Bronchial epithelial cell (primary cell): ENCODE measurements around the gene EPHB2. TPM values are rescaled to one million over a fixed set of nuclear protein-coding genes. Genes with fewer than 3 reads are reported as not detected.
A peak's percentile ranks its signal among the peaks of the same experiment; 100 is the strongest.

Experiments used
- DNase-seq: peaks from one replicate; pipeline ENCODE4 v3.0.0-alpha.2; 2010; ENCODE audit warnings: low read depth
- FAIRE-seq: peaks from 2 replicates; lab custom pipeline; 2011; peaks lifted over from hg19 to GRCh38; lab: Jason Lieb, UNC
- H3K27me3 ChIP-seq: 2 replicates; pipeline ENCODE4 v1.5.1; 2011; ENCODE audit warnings: low read length; ENCODE audit not compliant: control insufficient read depth, insufficient read depth
- H3K36me3 ChIP-seq: 2 replicates; pipeline ENCODE4 v1.5.1; 2011; ENCODE audit warnings: low read length; ENCODE audit not compliant: control insufficient read depth, insufficient read depth
- H3K4me3 ChIP-seq: 2 replicates; pipeline ENCODE4 v1.5.1; 2011; ENCODE audit warnings: mild to moderate bottlenecking, low read depth, low read length, control low read depth
- total RNA-seq: library from RNA; depleted of rRNA; stranded (reverse); fragments of >200 nt; gene quantifications from 2 replicates; pipeline ENCODE4 v1.2.1, GENCODE V29; 2014
- TF ChIP-seq, protein P1 (sequence below): IDR thresholded peaks from 2 replicates; pipeline ENCODE4 v1.5.1; 2011; ENCODE audit warnings: mild to moderate bottlenecking, moderate library complexity, low read length, control low read depth, inconsistent platforms; ENCODE audit not compliant: insufficient read depth, severe bottlenecking

The EPHB2 gene
- total RNA-seq, 1 donor from 2014 or later = 10.0 TPM

DNA sequence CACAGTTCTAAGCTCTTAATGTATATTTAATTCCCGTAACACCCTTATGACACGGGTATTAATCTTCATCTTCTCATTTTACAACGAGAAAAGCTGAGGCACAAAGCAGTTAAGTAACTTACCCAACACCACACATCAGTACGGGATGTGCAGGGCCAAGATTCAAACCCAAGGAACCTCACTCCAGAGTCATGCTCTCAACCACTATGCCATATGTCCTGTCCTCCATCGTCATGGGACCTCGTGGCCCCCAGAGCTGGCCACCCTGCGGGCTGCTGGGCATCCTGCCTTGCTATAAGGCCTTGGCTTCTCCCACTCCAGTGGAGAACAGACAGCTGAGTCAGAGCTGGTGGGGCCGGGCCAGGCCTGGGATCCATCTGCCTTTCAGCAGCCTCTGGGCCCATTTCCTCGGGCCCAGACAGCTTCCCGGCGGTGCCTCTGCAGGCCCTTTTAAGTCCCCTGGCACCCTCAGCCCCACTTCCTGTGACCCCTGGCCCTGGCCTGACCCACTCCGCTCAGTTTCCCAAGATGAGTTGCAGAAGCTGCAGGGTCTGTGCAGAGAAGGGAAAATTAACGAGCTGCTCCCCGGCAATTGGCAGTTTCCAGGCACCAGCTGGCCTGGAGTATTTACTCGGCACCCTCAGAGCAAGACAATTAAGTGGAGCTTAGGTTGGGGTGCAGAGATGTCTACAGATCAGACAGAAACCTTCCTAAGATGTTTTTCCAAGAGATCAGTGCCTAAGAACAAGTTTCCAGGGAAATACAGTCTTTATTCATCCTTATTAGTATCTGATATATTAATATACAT, 98.2 kb downstream of the EPHB2 start:
- Histone ChIP-seq H3K36me3 (no peaks in the 10 kb centered on the region), H3K27me3 (no peaks in the 10 kb centered on the region), H3K4me3 (no peak overlapping the region)
- DNase-seq (no peak), FAIRE-seq (peak; percentile 7)
- TF ChIP-seq, protein P1, sequence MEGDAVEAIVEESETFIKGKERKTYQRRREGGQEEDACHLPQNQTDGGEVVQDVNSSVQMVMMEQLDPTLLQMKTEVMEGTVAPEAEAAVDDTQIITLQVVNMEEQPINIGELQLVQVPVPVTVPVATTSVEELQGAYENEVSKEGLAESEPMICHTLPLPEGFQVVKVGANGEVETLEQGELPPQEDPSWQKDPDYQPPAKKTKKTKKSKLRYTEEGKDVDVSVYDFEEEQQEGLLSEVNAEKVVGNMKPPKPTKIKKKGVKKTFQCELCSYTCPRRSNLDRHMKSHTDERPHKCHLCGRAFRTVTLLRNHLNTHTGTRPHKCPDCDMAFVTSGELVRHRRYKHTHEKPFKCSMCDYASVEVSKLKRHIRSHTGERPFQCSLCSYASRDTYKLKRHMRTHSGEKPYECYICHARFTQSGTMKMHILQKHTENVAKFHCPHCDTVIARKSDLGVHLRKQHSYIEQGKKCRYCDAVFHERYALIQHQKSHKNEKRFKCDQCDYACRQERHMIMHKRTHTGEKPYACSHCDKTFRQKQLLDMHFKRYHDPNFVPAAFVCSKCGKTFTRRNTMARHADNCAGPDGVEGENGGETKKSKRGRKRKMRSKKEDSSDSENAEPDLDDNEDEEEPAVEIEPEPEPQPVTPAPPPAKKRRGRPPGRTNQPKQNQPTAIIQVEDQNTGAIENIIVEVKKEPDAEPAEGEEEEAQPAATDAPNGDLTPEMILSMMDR = no peak

DNA sequence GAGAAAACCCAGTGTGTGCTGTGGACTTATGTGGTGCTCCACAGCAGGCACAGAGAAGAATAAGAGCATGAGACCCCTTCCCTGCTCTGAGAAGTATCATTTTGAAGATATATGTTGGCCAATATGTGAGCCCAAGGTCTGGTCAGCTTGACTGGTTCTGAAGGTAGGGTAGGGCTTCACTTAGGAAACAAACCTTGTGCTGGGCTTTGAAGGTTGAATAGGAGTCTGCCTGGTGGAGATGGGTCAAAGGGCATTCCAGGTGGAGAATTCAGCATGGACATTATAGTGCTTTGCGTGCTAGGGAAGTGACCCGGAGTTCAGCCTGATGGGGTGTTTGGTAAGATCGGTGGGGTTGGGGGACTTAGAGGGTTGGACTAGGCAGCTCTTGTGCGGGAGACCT, 99.1 kb downstream of the EPHB2 start:
- peak; percentile 64 for FAIRE-seq
- Histone ChIP-seq H3K36me3 (no peaks in the 10 kb centered on the region), H3K4me3 (no peak overlapping the region), H3K27me3 (no peaks in the 10 kb centered on the region)
- TF ChIP-seq, protein P1 = no peak
- no peak for DNase-seq

DNA sequence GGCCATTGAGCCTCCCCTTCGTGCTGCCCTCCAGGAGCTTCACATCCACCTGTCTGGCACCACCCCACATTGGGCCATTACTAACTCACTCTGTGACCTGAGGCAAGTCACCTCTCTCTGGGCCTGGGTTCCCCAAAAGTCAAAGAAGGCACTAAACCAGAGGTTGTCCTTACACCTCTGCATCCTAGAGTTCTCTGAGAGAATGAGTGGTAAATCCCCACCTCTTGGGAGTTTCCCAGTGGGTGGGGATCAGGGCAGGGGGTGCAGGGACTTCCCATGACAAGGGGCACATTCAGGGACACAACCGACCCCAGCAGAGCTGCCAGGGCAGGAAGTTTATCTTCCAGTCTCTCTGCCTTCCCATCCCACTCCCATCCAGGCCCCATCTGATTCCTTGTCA, 99.7 kb downstream of the EPHB2 start:
- FAIRE-seq (no peak), DNase-seq (no peak)
- H3K27me3 ChIP-seq = no peaks in the 10 kb centered on the region
- no peak overlapping the region for H3K4me3 ChIP-seq
- no peaks in the 10 kb centered on the region for H3K36me3 ChIP-seq
- TF ChIP-seq, protein P1 = no peak

DNA sequence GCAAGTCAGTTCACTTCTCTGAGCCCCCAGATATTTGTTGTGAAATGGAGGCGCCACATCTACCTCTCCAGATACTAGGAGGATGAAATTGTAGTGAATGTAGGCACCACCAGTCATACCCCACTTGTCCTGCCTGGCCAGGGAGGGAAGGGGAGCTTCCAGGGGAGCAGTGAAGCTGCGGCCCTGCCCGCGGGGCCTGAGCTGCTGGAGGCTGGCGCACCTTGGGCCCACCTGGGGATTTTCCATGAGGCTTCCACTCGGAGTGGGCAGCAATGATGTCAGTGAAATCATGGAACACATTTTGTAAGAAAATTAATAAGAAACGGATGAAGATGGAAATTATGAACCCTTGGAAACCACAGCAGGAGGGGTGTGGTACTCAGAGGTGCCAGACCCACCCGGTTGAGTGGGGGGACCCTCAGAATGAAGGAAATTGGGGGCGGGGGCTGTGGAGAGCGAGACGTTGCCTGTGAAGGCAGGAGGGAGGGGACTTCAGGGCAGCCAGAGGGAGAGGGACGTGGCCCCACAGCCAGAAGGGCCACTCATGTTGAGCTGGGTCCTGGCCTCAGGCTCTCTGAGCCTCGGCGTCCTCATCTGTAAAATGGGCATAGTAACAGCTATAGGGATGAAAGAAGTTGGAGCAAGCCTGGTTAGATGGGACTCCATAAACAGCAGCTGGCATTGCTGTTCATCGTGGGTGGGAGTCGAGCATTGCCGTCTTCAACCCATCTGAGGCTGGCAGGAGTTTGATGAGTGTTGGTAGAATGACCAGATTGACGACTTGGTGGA, 101.6 kb downstream of the EPHB2 start:
- FAIRE-seq (no peak), DNase-seq (no peak)
- H3K36me3 ChIP-seq = no peaks in the 10 kb centered on the region
- no peaks in the 10 kb centered on the region for H3K27me3 ChIP-seq
- no peak overlapping the region for H3K4me3 ChIP-seq
- TF ChIP-seq, protein P1 = no peak

DNA sequence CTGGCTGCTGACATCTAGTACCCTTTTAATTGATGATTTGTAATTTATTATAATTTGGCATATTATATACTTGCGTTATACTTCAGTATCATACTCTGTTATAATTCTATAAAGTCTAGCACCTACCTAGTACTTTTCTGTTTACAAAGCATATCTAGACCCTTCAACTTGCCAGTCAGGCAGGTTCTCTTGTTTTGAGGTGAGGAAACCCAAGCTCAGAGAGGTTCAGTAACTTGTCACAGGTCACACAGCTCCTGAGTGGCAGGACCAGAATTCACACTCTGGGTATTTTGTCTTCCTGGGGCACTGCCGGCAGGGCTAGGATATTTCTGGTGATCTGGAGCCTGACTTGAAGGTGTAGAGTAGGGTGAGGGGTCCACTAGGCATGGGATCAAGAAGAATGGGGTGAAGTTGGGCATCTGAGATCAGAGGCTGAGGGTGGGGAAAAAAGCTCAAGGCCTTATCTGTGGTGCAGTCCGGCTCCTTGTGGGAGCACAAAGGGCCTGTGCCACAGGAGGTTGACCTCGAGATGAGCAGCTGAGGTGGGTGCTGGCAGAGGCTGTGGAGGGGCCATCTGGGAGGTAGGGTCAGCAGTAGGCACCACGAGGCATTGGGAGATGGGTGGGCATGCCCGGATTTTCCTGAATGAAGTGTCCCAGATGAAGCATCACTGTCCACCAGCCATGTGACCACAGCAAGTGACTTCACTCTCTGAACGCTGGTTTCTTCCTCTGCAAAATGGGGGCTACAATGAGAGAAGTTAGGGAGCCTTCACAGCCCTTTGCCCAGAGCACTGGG, 102.6 kb downstream of the EPHB2 start:
- Histone ChIP-seq H3K36me3 (no peaks in the 10 kb centered on the region), H3K27me3 (no peaks in the 10 kb centered on the region), H3K4me3 (no peak overlapping the region)
- FAIRE-seq (no peak), DNase-seq (no peak)
- TF ChIP-seq, protein P1 = no peak
